Caki2 (cell line): ENCODE data around the gene WNK4. TPM values are rescaled to one million over a fixed set of nuclear protein-coding genes. Genes with fewer than 3 reads are reported as not detected.
"Not testable (repeated sequence)": the region's sequence is repeated elsewhere in the genome, so short reads cannot be mapped to it uniquely, and the experiment has no call there.

Experiments used
- DNase-seq: peaks from one replicate; pipeline ENCODE4 v3.0.0-alpha.2; 2015; ENCODE audit warnings: low read depth
- in situ Hi-C: cut with HindIII; loops from 2 replicates; pipeline ENCODE4 v1.10.0; 2016; ENCODE audit warnings: low sequenced_read_pairs, low pct_unique_long_range_greater_than_20kb, mixed read lengths
- total RNA-seq: library from RNA; depleted of rRNA; stranded (reverse); fragments of >200 nt; shearing (Covaris generic); gene quantifications from 2 replicates; pipeline ENCODE4 v1.2.3, GENCODE V29; 2014; ENCODE audit warnings: low replicate concordance; rRNA removed

WNK4 gene
- total RNA-seq = not detected in 2 replicates

DNA sequence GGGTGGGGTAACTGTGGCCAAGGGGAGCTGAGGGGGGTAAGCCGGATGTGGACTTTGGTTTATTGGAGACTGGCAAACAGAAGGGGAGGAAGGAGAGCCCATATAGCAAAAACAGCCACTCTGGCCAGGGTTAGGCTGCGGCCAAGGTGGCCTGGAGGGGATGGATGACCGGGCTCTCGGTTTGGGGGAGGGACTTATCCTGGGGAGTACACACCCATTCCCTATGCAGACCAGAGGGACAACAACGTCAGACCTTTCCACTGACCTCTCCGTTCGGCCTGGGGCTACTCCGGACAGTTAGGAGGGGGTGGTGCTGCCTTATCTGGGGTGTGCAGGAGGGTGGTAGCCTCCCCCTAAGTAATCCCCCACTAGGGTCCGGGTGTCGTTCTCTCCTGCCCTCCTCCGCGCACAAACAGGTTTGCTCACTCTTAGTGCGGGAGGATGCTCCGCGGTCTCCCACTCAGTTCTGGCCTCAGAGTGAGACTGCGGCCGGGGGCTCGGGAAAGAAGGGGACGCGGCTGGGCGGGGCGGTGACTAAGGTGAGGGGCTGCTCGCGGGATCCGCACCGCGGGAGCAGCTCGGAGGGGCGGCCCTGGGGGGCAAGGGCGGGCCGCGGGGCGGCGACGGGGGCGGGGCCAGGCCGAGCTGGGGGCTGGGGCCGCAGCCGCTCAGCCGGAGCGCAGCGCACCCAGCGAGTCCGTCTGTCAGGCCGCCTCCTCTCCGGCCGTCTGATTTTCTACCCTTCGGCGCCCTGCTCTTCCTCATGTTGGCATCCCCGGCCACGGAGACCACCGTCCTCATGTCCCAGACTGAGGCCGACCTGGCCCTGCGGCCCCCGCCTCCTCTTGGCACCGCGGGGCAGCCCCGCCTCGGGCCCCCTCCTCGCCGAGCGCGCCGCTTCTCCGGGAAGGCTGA lies at the start of gene WNK4:
Gene WNK4, plus strand, starts transcription at position 675 of the 915 bp plus-strand sequence. Its CDS starts 89 bp downstream, at position 764.
- DNase-seq = no peak
- in situ Hi-C loops = no loop called here

DNA sequence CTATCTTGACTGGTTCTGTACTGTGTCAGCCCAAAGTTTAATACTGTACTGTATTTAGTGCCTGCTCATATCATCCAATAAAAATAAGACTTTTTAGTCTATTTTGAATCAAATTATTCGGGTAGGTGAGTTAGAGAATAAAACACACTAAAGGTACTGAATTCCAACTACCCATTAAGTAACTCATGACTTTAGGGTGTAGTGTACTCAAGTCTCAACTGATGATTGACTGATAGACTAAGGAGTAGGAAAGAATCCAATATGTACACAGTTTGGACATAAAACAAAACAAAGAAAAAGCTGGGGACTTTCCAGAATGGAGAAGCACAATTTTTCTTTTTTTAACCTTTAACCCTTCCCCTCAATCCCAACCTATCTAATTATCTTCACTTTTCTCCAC lies 39.7 kb upstream of the WNK4 start:
- in situ Hi-C loops = loop anchor here (25.0 kb wide), 1 partner anchor 128 kb away; the partner anchor contains the start of genes RETREG3 and TUBG1

DNA sequence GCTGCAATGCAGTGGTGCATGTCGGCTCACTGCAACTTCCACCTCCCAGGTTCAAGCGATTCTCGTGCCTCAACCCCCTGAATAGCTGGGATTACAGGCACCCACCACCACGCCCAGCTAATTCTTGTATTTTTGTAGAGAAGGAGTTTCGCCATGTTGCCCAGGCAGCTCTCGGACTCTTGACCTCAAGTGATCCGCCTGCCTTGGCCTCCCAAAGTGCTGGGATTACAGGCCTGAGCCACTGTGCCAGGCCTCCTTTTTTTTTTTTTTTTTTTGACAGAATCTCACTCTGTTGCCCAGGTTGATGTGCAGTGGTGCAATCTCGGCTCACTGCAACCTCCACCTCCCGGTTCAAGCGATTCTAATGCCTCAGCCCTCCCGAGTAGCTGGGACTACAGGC lies 37.5 kb upstream of the WNK4 start:
- in situ Hi-C loops = loop anchor here (25.0 kb wide), 1 partner anchor 131 kb away; the partner anchor contains the start of genes RETREG3 and TUBG1
- not testable (repeated sequence) for DNase-seq

More for the DNA sequence above, 39.7 kb upstream of the WNK4 start:
- DNase-seq = no peak

DNA sequence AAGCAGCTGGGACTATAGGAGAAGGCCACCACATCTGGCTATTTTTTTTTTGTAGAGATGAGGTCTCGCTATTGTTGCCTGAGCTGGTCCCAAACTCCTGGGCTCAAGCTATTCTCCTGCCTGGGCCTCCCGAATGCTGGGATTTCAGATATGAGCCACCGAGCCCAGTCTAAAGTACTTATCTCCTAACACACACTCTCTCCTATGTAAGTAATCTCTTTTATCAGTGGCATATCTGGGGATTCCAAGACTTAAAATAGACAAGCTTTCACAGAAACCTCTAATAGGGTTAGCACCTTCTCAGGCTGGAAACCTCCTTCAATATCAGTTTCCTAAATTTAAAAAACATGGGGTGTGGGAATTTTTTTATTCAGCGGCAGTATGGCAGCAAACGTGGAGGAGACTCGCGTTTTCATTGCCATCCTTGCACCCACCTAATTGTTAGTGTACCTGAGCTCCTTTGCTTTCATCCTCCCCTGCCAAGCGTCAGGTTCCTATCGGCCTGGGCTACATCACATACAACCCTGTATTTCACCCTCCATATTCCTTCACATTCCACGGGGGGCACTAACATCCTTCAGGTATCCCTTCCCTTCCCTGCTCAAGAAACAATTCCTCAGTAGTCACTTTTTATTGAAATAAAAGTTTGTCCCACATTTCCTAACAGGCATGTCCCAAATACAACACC lies 36.7 kb upstream of the WNK4 start:
- in situ Hi-C loops = loop anchor here (25.0 kb wide), 1 partner anchor 131 kb away; the partner anchor contains the start of genes RETREG3 and TUBG1
- DNase-seq = no peak

DNA sequence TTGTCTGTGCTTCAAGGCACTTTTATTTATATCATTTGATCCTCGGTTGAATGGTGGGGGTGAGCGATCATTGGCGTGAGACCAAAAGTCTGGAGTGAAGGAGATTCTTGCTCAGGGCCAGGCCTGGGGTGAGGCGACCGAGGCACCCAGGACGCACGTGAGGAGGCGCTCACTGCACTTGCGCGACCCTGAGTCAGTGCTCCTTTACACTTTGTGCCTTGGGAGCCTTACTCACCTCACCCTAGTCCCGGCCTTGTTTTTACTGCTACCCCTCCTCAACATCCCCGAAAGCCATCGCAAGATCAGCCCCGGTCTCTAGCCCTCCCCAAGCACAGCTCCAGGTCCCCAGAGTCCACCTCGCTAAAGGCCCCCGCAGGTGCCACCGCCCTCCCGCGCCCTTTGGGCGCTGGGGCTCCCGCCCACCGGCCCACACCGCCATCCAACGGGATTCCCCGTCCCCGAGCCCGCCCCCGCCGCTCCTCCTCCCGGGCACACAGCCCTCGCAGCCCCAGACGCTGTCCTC lies 36.1 kb upstream of the WNK4 start:
- DNase-seq = peak; percentile 85
- in situ Hi-C loops = loop anchor here (25.0 kb wide), 1 partner anchor 132 kb away; the partner anchor contains the start of genes RETREG3 and TUBG1

DNA sequence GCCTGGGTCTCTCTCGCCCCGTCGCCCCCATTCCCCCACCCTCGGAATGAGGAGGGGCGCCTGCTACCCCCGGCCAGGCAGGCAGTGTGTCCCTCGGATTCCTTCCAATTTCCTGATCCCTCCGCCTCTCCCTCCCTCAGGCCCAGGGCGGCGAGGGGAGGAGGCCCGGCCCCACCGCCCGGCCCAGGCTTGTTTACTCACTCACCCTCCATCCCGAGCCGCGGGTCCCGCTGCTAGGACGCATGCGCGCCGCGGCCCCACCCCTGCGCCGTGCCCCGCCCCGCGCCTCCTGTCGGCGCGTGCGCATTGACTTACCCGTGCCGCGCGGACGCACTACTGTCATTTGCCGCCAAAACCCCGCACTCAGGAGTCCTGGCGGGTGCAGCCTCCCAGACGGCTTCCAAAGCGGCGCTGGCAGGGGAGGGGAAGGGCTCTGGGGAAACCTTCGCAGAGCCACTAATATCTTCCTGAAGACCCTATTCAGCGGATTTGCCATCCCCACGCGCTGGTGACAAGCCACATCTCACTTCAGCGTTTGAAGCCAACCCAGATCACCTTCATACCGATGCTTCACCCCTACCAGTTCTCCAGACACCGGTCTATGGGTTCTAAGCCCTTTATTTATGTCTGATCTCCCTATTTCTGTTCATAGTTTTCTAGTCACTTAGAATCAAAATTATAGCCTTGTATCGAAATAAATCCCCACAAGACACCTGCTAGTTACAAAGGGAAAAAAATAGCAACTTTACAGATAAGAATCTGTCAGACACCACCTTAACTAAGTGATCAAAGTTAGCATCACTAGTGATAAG lies 35.4 kb upstream of the WNK4 start, which contains the start of gene EZH1:
Gene EZH1, minus strand, starts transcription at position 235 of the 812 bp plus-strand sequence. CDS start 16,099 bp downstream, outside the sequence.
- peak; percentile 91 for DNase-seq
- in situ Hi-C loops = loop anchor here (25.0 kb wide), 1 partner anchor 133 kb away; the partner anchor contains the start of genes RETREG3 and TUBG1

DNA sequence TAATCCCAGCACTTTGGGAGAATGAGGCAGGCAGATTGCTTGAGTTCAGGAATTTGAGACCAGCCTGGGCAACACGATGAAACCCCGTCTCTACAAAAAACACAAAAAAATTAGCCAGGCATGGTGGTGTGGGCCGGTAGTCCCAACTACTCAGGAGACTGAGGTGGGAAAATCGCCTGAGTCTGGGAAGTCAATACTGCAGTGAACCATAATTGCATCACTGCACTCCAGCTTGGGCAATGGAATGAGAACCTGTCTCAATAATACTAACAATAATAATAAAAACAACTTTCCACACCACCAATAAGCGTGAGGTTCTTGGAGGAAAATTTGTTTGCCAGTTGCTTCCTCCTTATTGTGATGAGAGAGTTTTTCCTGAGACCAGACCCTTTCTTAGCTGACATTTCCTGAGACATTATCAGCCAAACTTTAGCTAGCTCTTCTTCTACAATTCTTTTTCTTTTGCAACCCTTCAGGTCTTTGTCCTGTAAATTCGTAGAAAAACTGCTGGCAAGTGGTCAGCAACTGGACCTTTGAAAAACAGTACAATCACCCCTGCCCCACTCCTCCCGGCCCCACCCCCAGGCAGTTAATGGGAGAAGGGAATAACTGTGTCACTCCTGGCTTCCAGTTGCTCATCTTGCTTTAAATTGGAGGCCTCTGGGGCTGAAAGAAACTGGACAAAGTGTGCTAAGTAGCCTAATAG lies 32.1 kb upstream of the WNK4 start:
- DNase-seq = no peak
- in situ Hi-C loops = loop anchor here (25.0 kb wide), 1 partner anchor 136 kb away; the partner anchor contains the start of genes RETREG3 and TUBG1

DNA sequence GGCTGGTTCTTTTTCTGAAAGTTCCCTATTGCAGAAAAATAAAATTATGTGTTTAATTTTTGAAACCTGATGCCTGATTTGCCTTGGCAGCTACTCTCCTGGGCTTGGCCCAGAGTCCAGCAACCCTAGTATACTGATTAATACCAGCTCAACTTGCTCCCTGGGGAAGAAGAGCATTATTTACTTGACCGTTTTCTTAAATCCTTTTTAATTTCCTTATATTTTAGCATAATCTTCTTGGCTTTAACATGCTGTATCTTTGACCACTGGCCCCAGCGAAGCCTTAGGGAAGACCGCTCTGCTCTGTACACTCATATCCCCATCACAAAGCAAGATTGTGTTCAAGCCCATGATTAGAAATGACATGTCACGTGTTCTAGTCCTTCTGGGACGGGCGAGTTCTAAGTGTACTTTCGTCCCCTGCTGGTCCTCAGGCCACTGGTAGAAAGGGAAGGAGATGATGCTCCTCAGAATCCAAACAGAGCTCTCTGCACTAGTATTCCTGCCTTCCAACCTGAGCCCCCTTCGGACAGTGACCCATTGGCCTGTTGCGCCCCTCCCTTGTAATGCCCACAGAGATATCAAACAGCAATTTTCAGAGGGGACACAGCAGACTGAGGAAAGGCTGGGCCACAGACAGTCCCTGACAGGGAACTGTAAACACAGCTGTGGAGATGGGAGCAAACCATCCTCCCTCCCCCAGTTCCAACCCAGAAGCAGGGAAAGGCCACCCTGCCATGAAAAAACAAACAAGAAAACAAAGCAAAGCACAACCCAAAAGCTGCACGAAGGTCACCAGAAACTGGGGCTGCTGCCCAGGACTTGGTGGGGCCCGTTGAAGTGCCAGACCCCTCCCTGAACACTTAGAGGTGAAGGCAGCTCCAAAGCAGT lies 31.3 kb upstream of the WNK4 start:
- DNase-seq = no peak
- in situ Hi-C loops = loop anchor here (25.0 kb wide), 1 partner anchor 137 kb away; the partner anchor contains the start of genes RETREG3 and TUBG1

DNA sequence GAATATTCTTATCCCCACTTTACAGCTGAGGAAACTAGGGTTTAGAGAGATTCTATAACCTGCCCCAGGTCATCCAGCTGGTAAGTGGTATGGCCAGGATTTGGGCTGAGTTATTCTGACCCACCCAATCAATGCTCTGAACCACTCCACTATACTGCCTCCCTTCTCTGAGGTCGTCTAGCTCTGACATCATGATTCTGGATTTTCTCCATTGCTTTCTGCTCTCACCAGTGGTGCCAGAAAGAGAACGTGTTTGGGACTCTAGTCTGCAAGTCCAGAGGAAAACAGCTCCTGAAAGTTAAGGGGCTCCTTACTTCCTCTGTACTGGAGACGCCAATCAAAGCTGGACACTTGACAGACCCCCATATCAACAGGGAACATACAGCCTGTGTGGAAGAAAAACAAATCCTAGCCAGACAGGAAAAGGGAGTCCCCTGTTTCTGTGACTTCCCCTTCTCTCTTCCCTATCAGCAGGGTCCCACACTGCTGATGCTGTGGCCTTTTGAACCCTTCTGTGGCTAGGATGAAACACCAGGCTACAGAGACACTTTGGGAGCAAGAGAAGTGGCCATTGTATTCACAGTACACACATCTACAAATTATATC lies 29.6 kb upstream of the WNK4 start:
- DNase-seq = no peak
- in situ Hi-C loops = no loop called here

DNA sequence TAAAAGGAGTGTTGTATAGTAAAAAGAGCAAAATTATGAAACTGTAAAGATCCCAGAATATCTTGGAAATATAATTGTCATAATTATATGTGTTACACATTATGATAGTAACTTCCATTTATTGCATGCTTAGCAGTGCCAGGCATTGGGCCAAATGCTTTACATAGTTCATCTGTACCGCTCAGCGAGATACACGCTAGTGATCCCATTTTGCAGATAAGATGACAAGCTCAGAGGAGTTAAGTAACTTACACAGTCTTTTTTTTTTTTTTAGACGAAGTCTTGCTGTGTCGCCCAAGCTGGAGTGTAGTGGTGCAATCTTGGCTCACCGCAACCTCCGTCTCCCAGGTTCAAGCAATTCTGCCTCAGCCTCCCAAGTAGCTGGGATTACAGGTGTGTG lies 28.8 kb upstream of the WNK4 start:
- in situ Hi-C loops = no loop called here
- no peak for DNase-seq

DNA sequence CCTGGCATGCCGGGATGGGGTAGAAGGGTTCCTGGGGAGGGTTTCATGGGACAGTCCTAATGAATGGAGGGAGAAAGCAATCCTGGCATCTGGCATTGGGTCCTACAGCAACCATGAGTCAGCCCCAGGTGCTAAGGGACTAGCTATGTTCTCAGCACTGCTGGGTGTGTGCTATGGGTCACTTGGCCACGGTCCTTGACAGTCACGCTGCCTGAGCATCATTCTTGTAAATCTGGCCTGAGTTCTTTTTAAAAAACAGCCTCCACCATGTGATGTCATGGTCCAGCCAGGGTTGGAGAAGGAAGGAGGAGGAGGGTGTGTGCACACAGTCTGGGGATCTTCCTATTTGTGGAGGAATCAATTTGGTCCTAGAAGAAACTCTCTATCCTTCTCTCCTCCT lies 25.6 kb upstream of the WNK4 start:
- in situ Hi-C loops = no loop called here
- peak; percentile 90 for DNase-seq

DNA sequence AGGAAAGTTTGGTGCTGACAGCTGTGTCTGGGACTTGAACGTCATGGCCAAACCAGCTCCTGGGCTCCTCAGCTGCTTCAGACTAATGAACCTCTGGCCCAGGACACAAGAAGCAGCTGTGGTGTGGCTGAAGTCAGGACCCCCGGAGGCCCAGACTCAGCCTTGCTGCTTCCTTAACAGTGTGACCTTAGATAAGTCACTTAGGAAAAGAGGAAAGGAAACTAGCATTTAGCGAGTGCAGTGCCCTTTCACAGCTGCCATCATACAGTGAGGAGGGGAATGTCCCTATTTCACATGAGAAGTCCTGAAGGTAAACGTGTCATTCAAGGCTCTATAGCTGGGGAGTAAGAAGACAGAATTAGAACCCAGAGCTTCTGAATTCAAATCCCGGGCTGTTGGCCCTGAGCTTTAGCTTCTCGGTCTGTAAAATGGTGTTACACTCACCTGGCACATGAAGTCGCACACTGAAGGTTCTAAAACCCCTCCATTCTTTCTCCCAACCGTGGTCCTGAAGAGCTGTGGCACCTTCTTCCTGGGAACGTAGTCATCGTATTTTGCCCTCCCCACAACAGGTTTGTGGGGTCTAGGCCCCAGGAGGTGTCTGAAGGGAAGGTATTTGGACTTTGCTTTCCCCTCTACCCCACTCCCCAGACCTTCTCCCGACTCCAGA lies 20.3 kb upstream of the WNK4 start:
- DNase-seq = no peak
- in situ Hi-C loops = no loop called here

DNA sequence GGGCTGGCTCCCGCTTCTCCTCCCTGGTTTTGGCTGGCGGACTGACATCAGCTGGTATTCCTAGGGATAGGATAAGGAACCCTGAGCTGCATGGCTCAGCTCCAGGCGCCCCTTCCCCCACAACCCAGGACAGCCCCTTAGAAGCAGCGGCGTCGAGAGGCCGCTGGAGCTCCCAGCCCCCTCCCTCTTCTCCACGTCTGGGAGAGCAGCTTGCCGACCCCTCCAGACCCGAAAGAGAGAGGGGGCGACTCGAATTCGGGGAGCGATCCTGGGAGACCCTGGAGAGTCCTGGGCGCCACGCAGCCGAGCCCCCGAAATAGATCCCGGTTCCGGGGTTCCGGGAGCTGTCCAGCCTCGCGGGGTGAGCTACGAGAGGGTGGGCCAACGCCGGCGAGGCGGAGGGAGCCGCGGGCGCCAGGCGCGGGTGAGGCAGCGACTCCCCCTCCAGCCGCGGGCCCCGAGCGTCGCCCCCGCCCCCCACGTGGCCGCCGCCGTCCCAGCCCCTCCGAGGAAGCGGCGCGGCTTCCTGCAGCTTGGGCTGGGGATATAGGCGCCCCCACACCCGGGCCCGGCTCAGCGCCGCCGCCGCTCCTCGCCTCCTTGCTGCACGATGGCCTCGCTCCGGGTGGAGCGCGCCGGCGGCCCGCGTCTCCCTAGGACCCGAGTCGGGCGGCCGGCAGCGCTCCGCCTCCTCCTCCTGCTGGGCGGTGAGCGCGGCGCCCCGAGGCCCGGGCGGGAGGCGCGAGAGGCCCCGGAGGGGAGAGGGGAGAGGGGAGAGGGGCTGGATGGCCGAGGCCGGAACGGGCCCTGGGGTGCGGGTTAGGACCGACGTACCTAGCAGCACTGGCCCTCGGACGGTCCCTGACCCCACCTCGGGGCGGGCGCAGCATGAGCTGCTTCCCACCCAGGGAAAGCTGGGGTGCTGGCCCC lies 19.5 kb upstream of the WNK4 start, which contains the start of gene RAMP2:
Gene RAMP2, plus strand, starts transcription at position 576 of the 930 bp plus-strand sequence. Its CDS starts 35 bp downstream, at position 611.
- in situ Hi-C loops = no loop called here
- no peak for DNase-seq

DNA sequence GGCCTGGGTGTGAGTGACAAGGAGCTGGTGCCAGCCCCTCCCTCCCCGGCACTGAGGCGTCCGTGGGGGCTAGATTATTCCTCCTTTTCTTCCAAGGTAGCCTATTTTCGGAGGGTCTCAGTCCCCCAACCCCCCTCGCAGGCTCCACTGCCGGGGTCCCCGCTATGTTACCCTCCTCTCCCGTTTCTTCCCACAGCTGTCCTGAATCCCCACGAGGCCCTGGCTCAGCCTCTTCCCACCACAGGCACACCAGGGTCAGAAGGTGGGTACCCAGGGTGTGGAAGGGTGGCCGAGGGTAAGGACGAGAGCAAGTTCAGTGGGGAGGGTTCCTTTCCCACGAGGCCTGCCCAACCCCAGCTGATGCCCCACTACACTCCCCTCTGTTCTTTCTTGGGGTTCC lies 18.8 kb upstream of the WNK4 start:
- in situ Hi-C loops = no loop called here
- no peak for DNase-seq
